Lower lobe of right lung (tissue), 2 donors: ENCODE results near the gene ITGB3. TPM values are rescaled to one million over a fixed set of nuclear protein-coding genes. Genes with fewer than 3 reads are reported as not detected.
A peak's percentile ranks its signal among the peaks of the same experiment; 100 is the strongest.

ENCODE experiments used
- ATAC-seq, 2 donors: fragments of 200-7000 bp; cut with Tn5 transposase; one replicate each; pipeline ENCODE4 v1.9.1; 2020 to 2022; ENCODE audit warnings: mild to moderate bottlenecking in 2 of 2, moderate library complexity in 2 of 2
- DNase-seq: peaks from one replicate; pipeline ENCODE4 v3.0.0-alpha.2; 2020
- H3K27ac ChIP-seq: fragments of 200-600 bp; one replicate; pipeline ENCODE4 v1.8.0; 2022
- H3K27me3 ChIP-seq: fragments of 200-600 bp; one replicate; pipeline ENCODE4 v1.8.0; 2022; ENCODE audit warnings: low read depth
- H3K36me3 ChIP-seq: fragments of 200-600 bp; one replicate; pipeline ENCODE4 v1.8.0; 2022; ENCODE audit warnings: mild to moderate bottlenecking
- H3K4me1 ChIP-seq: fragments of 200-600 bp; one replicate; pipeline ENCODE4 v1.8.0; 2022
- H3K4me3 ChIP-seq: fragments of 200-600 bp; one replicate; pipeline ENCODE4 v1.8.0; 2022; ENCODE audit warnings: mild to moderate bottlenecking
- H3K9me3 ChIP-seq: fragments of 200-600 bp; one replicate; pipeline ENCODE4 v1.8.0; 2022
- intact Hi-C: fragments of 100-400 bp; cut with DNase I; formaldehyde crosslinking; loops from one replicate; pipeline ENCODE4 v1.11.0; 2022
- total RNA-seq: library from RNA; stranded (reverse); fragmentation: NEBNext Ultra II Directional; extraction: Animal tissue kit (Norgen Biotek cat#: 25700); gene quantifications from one replicate; pipeline ENCODE4 v1.2.1, GENCODE V29; 2021
- TF ChIP-seq, protein P1 (sequence below): fragments of 200-600 bp; IDR thresholded peaks from one replicate; pipeline ENCODE4 v1.8.0; 2022; ENCODE audit warnings: antibody characterized with exemption, mild to moderate bottlenecking
- donor health status: DM: no; HTN: yes; CAD: no; lungs with severe emphysema.

ITGB3 gene
- total RNA-seq, 1 donor from 2014 or later, result 10.5 TPM

DNA sequence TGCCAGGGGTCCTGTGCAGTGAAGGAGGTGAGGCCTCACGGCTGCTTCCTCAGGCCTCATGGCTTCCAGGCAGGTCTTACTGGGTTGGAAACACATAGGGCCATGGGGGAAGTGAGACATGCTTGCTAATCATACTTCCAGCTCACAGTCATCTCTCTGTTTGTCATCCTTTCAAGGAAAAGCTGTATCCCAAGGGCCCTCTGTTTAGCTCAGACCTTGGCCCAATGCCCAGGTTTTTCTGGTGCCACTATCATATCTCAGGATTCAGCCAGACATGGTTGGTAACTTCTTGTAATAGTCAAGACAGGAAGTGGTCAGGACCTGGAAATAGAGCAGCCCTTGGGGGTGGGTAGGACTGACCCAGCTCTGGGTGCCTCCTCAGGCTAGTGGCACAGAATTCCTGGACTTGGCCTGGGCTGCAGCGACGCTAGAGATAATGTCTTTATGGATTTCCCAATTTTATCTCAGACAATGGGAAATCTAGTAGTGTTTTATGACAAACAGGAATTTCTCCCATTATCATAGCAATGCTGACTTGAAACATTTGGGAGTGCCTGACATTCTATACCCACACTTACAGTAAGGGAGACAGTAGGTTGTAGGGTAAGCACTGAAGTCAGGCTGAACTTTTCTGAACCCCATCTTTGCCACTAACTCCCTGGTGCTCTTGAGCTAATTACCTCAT lies 13.5 kb upstream of the ITGB3 start:
- TF ChIP-seq, protein P1, sequence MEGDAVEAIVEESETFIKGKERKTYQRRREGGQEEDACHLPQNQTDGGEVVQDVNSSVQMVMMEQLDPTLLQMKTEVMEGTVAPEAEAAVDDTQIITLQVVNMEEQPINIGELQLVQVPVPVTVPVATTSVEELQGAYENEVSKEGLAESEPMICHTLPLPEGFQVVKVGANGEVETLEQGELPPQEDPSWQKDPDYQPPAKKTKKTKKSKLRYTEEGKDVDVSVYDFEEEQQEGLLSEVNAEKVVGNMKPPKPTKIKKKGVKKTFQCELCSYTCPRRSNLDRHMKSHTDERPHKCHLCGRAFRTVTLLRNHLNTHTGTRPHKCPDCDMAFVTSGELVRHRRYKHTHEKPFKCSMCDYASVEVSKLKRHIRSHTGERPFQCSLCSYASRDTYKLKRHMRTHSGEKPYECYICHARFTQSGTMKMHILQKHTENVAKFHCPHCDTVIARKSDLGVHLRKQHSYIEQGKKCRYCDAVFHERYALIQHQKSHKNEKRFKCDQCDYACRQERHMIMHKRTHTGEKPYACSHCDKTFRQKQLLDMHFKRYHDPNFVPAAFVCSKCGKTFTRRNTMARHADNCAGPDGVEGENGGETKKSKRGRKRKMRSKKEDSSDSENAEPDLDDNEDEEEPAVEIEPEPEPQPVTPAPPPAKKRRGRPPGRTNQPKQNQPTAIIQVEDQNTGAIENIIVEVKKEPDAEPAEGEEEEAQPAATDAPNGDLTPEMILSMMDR, result no peak
- no peaks in the 10 kb centered on the region for H3K36me3 ChIP-seq
- no peak overlapping the region for H3K4me3 ChIP-seq
- peak overlapping the region; percentile 59 for H3K27ac ChIP-seq
- DNase-seq, result no peak
- peak; percentile 70 to 77 for ATAC-seq
- H3K4me1 ChIP-seq, result peaks cover 18% of the 10 kb centered on the region
- H3K9me3 ChIP-seq, result no peaks in the 10 kb centered on the region
- H3K27me3 ChIP-seq, result no peaks in the 10 kb centered on the region
- intact Hi-C loops, result no loop called here

GRCh38 chr17:47240806-47241205 lies 12.8 kb upstream of the ITGB3 start:
- Histone ChIP-seq H3K4me1 (peaks cover 18% of the 10 kb centered on the region), H3K36me3 (no peaks in the 10 kb centered on the region), H3K27me3 (no peaks in the 10 kb centered on the region), H3K27ac (peak overlapping the region; percentile 18), H3K4me3 (no peak overlapping the region), H3K9me3 (no peaks in the 10 kb centered on the region)
- no peak for ATAC-seq
- TF ChIP-seq, protein P1, result no peak
- intact Hi-C loops, result no loop called here
- no peak for DNase-seq

GRCh38 chr17:47242648-47243047 lies 11.0 kb upstream of the ITGB3 start:
- H3K27me3 ChIP-seq, result no peaks in the 10 kb centered on the region
- no peak overlapping the region for H3K4me3 ChIP-seq
- ATAC-seq (no peak), DNase-seq (no peak)
- H3K36me3 ChIP-seq, result no peaks in the 10 kb centered on the region
- TF ChIP-seq, protein P1, result no peak
- H3K27ac ChIP-seq, result no peak overlapping the region
- H3K9me3 ChIP-seq, result no peaks in the 10 kb centered on the region
- intact Hi-C loops, result no loop called here
- peaks cover 18% of the 10 kb centered on the region for H3K4me1 ChIP-seq

- Histone ChIP-seq H3K9me3 (no peaks in the 10 kb centered on the region), H3K27ac (no peak overlapping the region), H3K36me3 (no peaks in the 10 kb centered on the region), H3K4me3 (no peak overlapping the region), H3K27me3 (no peaks in the 10 kb centered on the region), H3K4me1 (peaks cover 18% of the 10 kb centered on the region)
- intact Hi-C loops, result no loop called here
- ATAC-seq (no peak), DNase-seq (no peak)
- TF ChIP-seq, protein P1, result no peak
Measured at GRCh38 chr17:47243737-47244598, 9.7 kb upstream of the ITGB3 start.

- ATAC-seq (no peak), DNase-seq (no peak)
- H3K27ac ChIP-seq, result no peak overlapping the region
- H3K36me3 ChIP-seq, result no peaks in the 10 kb centered on the region
- intact Hi-C loops, result no loop called here
- H3K27me3 ChIP-seq, result no peaks in the 10 kb centered on the region
- H3K4me3 ChIP-seq, result no peak overlapping the region
- H3K4me1 ChIP-seq, result peaks cover 13% of the 10 kb centered on the region
- no peaks in the 10 kb centered on the region for H3K9me3 ChIP-seq
- TF ChIP-seq, protein P1, result no peak
Measured at GRCh38 chr17:47244697-47245096, 8.9 kb upstream of the ITGB3 start.
